Measurements from ENCODE around the gene CHCHD6.

Gene CHCHD6

GRCh38 chr3:126859415-126860246, 155.6 kb downstream of the CHCHD6 start:
- DNase-seq (ENCODE audit: low spot score) = no peak

- no peak for DNase-seq (ENCODE audit: low spot score)
These were observed 161.7 kb downstream of the CHCHD6 start for GRCh38 chr3:126865736-126866135.

GRCh38 chr3:126866175-126866759, 162.2 kb downstream of the CHCHD6 start:
- no peak for DNase-seq (ENCODE audit: low spot score)

- DNase-seq (ENCODE audit: low spot score) = no peak
These were observed 163.3 kb downstream of the CHCHD6 start for GRCh38 chr3:126867190-126867862.

- DNase-seq (ENCODE audit: low spot score) = no peak
These were observed 163.8 kb downstream of the CHCHD6 start for GRCh38 chr3:126867863-126868200.

GRCh38 chr3:126870608-126871210, 166.7 kb downstream of the CHCHD6 start:
- no peak for DNase-seq (ENCODE audit: low spot score)

- no peak for DNase-seq (ENCODE audit: low spot score)
These were observed 168.8 kb downstream of the CHCHD6 start for GRCh38 chr3:126872701-126873342.

GRCh38 chr3:126873416-126873815, 169.4 kb downstream of the CHCHD6 start:
- DNase-seq (ENCODE audit: low spot score) = no peak

- DNase-seq (ENCODE audit: low spot score) = no peak
These were observed 174.6 kb downstream of the CHCHD6 start for GRCh38 chr3:126878664-126879063.

- no peak for DNase-seq (ENCODE audit: low spot score)
These were observed 176.9 kb downstream of the CHCHD6 start for GRCh38 chr3:126880901-126881300.

GRCh38 chr3:126881861-126882260, 177.8 kb downstream of the CHCHD6 start:
- DNase-seq (ENCODE audit: low spot score) = no peak

- DNase-seq (ENCODE audit: low spot score) = peak; percentile 33
These were observed 179.2 kb downstream of the CHCHD6 start for GRCh38 chr3:126883241-126883640.

- DNase-seq (ENCODE audit: low spot score) = no peak
These were observed 181.4 kb downstream of the CHCHD6 start for GRCh38 chr3:126885425-126885824.

GRCh38 chr3:126886217-126886616, 182.2 kb downstream of the CHCHD6 start:
- no peak for DNase-seq (ENCODE audit: low spot score)

GRCh38 chr3:126887686-126888085, 183.6 kb downstream of the CHCHD6 start:
- no peak for DNase-seq (ENCODE audit: low spot score)

GRCh38 chr3:126888186-126888760, 184.2 kb downstream of the CHCHD6 start:
- no peak for DNase-seq (ENCODE audit: low spot score)

- DNase-seq (ENCODE audit: low spot score) = no peak
These were observed 185.5 kb downstream of the CHCHD6 start for GRCh38 chr3:126889276-126890201.

GRCh38 chr3:126891141-126891540, 187.1 kb downstream of the CHCHD6 start:
- no peak for DNase-seq (ENCODE audit: low spot score)

- no peak for DNase-seq (ENCODE audit: low spot score)
These were observed 187.8 kb downstream of the CHCHD6 start for GRCh38 chr3:126891791-126892190.

GRCh38 chr3:126893651-126894050, 189.6 kb downstream of the CHCHD6 start:
- DNase-seq (ENCODE audit: low spot score) = no peak

GRCh38 chr3:126894475-126894874, 190.4 kb downstream of the CHCHD6 start:
- no peak for DNase-seq (ENCODE audit: low spot score)

Data from AG20443 (cell line).